GM12891 (cell line): ENCODE results near the gene FANK1.

ENCODE experiments used
- PAX5 ChIP-seq: IDR thresholded peaks from 2 replicates; pipeline ENCODE4 v1.6.1; 2011; ENCODE audit warnings: low read length, moderate library complexity, mild to moderate bottlenecking; ENCODE audit not compliant: insufficient read depth, severe bottlenecking
- POLR2A ChIP-seq: IDR thresholded peaks from 2 replicates; pipeline ENCODE4 v1.6.1; 2011; ENCODE audit warnings: low read depth, low read length, control low read depth
- POLR2AphosphoS5 ChIP-seq: IDR thresholded peaks from 2 replicates; pipeline ENCODE4 v1.6.1; 2011; ENCODE audit warnings: low read depth, low read length, control low read depth

GRCh38 chr10:126046831-126047230 lies 150.5 kb downstream of the FANK1 start:
- TF ChIP-seq POLR2A (no peak), PAX5 (no peak), POLR2AphosphoS5 (no peak)
